GM12801 (cell line): ENCODE data around the gene LSM12.

Source experiments
- CTCF ChIP-seq: IDR thresholded peaks from one replicate; pipeline ENCODE4 v1.5.1; 2011; ENCODE audit warnings: control low read depth; ENCODE audit not compliant: insufficient read length; ENCODE audit errors: extremely low read depth

LSM12 gene

GRCh38 chr17:44102849-44103622 is 36.6 kb upstream of the LSM12 start:
- no peak for TF ChIP-seq CTCF

- no peak for TF ChIP-seq CTCF
Observed at GRCh38 chr17:44097110-44097958, 30.9 kb upstream of the LSM12 start.

GRCh38 chr17:44095647-44096496 is 29.4 kb upstream of the LSM12 start:
- TF ChIP-seq CTCF: no peak

GRCh38 chr17:44095388-44095646 is 28.8 kb upstream of the LSM12 start:
- TF ChIP-seq CTCF: no peak

- no peak for TF ChIP-seq CTCF
Observed at GRCh38 chr17:44094701-44095387, 28.4 kb upstream of the LSM12 start.

- no peak for TF ChIP-seq CTCF
Observed at GRCh38 chr17:44093231-44093900, 26.9 kb upstream of the LSM12 start.

GRCh38 chr17:44092051-44092450 is 25.6 kb upstream of the LSM12 start:
- no peak for TF ChIP-seq CTCF
